ENCODE results near the gene BRD3OS. TPM values are rescaled to one million over a fixed set of nuclear protein-coding genes. Genes with fewer than 3 reads are reported as not detected.

BRD3OS gene
- total RNA-seq, 1 donor from 2014 or later = 11.4 TPM

GRCh38 chr9:134060546-134060945 is 35.3 kb downstream of the BRD3OS start:
- H3K9me3 Mint-ChIP-seq (ENCODE audit: unreplicated experiment) = no peaks in the 10 kb centered on the region
- DNase-seq (ENCODE audit: low spot score) = no peak
- no peak overlapping the region for H3K27ac Mint-ChIP-seq (ENCODE audit: unreplicated experiment)
- peaks cover 12% of the 10 kb centered on the region for H3K4me1 Mint-ChIP-seq (ENCODE audit: unreplicated experiment)
- peaks cover 3% of the 10 kb centered on the region for H3K36me3 Mint-ChIP-seq (ENCODE audit: low read depth, unreplicated experiment)
- H3K27me3 Mint-ChIP-seq (ENCODE audit: unreplicated experiment) = peaks cover 12% of the 10 kb centered on the region
- no peak overlapping the region for H3K4me3 Mint-ChIP-seq (ENCODE audit: unreplicated experiment)
- TF ChIP-seq CTCF (IDR thresholded peaks at IDR 0.05; ENCODE audit: unreplicated experiment) = no peak

- no peak for DNase-seq (ENCODE audit: low spot score)
- H3K4me1 Mint-ChIP-seq (ENCODE audit: unreplicated experiment) = peaks cover 18% of the 10 kb centered on the region
- no peak for TF ChIP-seq CTCF (IDR thresholded peaks at IDR 0.05; ENCODE audit: unreplicated experiment)
- H3K27me3 Mint-ChIP-seq (ENCODE audit: unreplicated experiment) = peaks cover 14% of the 10 kb centered on the region
- H3K9me3 Mint-ChIP-seq (ENCODE audit: unreplicated experiment) = no peaks in the 10 kb centered on the region
- no peak overlapping the region for H3K27ac Mint-ChIP-seq (ENCODE audit: unreplicated experiment)
- no peak overlapping the region for H3K4me3 Mint-ChIP-seq (ENCODE audit: unreplicated experiment)
- peaks cover 3% of the 10 kb centered on the region for H3K36me3 Mint-ChIP-seq (ENCODE audit: low read depth, unreplicated experiment)
Measured at GRCh38 chr9:134061019-134061687, 35.9 kb downstream of the BRD3OS start.

GRCh38 chr9:134061688-134062371 is 36.5 kb downstream of the BRD3OS start:
- TF ChIP-seq CTCF (IDR thresholded peaks at IDR 0.05; ENCODE audit: unreplicated experiment) = no peak
- Mint-ChIP-seq H3K27ac (ENCODE audit: unreplicated experiment) (no peak overlapping the region), H3K4me1 (ENCODE audit: unreplicated experiment) (peaks cover 20% of the 10 kb centered on the region), H3K36me3 (ENCODE audit: low read depth, unreplicated experiment) (peaks cover 3% of the 10 kb centered on the region), H3K4me3 (ENCODE audit: unreplicated experiment) (no peak overlapping the region), H3K9me3 (ENCODE audit: unreplicated experiment) (no peaks in the 10 kb centered on the region), H3K27me3 (ENCODE audit: unreplicated experiment) (peaks cover 16% of the 10 kb centered on the region)
- DNase-seq (ENCODE audit: low spot score) = no peak

- Mint-ChIP-seq H3K9me3 (ENCODE audit: unreplicated experiment) (no peaks in the 10 kb centered on the region), H3K4me1 (ENCODE audit: unreplicated experiment) (peaks cover 15% of the 10 kb centered on the region), H3K27me3 (ENCODE audit: unreplicated experiment) (peaks cover 14% of the 10 kb centered on the region), H3K4me3 (ENCODE audit: unreplicated experiment) (no peak overlapping the region), H3K27ac (ENCODE audit: unreplicated experiment) (no peak overlapping the region), H3K36me3 (ENCODE audit: low read depth, unreplicated experiment) (no peaks in the 10 kb centered on the region)
- DNase-seq (ENCODE audit: low spot score) = no peak
- no peak for TF ChIP-seq CTCF (IDR thresholded peaks at IDR 0.05; ENCODE audit: unreplicated experiment)
Measured at GRCh38 chr9:134062461-134063087, 37.3 kb downstream of the BRD3OS start.

Data from endothelial cell (in vitro differentiated cells).